Body of pancreas (tissue), 4 donors: ENCODE results near the gene DELE1.

Experiments used
- CTCF ChIP-seq, 7 experiments: fragments of 450-650 bp in 4 of 7; fragments of 200-600 bp in 3 of 7; sonication (generic) in 3 of 7; IDR thresholded peaks; one replicate each; pipeline ENCODE4 v1.5.1; 2016 to 2019; ENCODE audit warnings: antibody characterized with exemption in 7 of 7
- POLR2A ChIP-seq, 3 donors: fragments of 450-650 bp; IDR thresholded peaks; one replicate each; pipeline ENCODE4 v1.6.1; 2016; ENCODE audit warnings: antibody characterized with exemption in 3 of 3, mild to moderate bottlenecking in 2 of 3

- TF ChIP-seq CTCF (IDR thresholded peaks at IDR 0.05) (no peak), POLR2A (IDR thresholded peaks at IDR 0.05) (no peak)
Measured at GRCh38 chr5:141879426-141879759, 44.3 kb upstream of the DELE1 start.
